ENCODE results near the gene PCDHGA9. TPM values are rescaled to one million over a fixed set of nuclear protein-coding genes. Genes with fewer than 3 reads are reported as not detected.
"Not testable (repeated sequence)": the region's sequence is repeated elsewhere in the genome, so short reads cannot be mapped to it uniquely, and the experiment has no call there.

Gene PCDHGA9
- total RNA-seq, 1 donor: 4.7 TPM

DNA sequence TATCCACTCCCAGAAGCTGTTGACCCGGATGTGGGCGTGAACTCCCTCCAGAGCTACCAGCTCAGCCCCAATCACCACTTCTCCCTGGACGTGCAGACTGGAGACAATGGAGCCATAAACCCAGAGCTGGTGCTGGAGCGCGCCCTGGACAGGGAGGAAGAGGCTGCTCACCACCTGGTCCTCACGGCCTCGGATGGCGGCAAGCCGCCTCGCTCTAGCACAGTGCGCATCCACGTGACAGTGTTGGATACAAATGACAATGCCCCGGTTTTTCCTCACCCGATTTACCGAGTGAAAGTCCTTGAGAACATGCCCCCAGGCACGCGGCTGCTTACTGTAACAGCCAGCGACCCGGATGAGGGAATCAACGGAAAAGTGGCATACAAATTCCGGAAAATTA, 9.3 kb upstream of the PCDHGA9 start:
- no peak for DNase-seq (ENCODE audit: low read depth)
- TF ChIP-seq, protein P1, sequence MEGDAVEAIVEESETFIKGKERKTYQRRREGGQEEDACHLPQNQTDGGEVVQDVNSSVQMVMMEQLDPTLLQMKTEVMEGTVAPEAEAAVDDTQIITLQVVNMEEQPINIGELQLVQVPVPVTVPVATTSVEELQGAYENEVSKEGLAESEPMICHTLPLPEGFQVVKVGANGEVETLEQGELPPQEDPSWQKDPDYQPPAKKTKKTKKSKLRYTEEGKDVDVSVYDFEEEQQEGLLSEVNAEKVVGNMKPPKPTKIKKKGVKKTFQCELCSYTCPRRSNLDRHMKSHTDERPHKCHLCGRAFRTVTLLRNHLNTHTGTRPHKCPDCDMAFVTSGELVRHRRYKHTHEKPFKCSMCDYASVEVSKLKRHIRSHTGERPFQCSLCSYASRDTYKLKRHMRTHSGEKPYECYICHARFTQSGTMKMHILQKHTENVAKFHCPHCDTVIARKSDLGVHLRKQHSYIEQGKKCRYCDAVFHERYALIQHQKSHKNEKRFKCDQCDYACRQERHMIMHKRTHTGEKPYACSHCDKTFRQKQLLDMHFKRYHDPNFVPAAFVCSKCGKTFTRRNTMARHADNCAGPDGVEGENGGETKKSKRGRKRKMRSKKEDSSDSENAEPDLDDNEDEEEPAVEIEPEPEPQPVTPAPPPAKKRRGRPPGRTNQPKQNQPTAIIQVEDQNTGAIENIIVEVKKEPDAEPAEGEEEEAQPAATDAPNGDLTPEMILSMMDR (IDR thresholded peaks at IDR 0.05; ENCODE audit: insufficient read depth, low read depth, low read length): no peak
- no peak overlapping the region for H3K4me3 ChIP-seq (ENCODE audit: low read depth, low read length)

DNA sequence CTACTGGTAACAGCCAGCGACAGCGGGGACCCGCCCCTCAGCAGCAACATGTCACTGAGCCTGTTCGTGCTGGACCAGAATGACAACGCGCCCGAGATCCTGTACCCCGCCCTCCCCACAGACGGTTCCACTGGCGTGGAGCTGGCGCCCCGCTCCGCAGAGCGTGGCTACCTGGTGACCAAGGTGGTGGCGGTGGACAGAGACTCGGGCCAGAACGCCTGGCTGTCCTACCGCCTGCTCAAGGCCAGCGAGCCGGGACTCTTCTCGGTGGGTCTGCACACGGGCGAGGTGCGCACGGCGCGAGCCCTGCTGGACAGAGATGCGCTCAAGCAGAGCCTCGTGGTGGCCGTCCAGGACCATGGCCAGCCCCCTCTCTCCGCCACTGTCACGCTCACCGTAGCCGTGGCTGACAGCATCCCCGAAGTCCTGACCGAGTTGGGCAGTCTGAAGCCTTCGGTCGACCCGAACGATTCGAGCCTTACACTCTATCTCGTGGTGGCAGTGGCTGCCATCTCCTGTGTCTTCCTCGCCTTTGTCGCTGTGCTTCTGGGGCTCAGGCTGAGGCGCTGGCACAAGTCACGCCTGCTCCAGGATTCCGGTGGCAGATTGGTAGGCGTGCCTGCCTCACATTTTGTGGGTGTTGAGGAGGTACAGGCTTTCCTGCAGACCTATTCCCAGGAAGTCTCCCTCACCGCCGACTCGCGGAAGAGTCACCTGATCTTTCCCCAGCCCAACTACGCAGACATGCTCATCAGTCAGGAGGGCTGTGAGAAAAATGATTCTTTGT, 8.0 kb upstream of the PCDHGA9 start:
- H3K4me3 ChIP-seq (ENCODE audit: low read depth, low read length); DNase-seq (ENCODE audit: low read depth): not testable (repeated sequence)

DNA sequence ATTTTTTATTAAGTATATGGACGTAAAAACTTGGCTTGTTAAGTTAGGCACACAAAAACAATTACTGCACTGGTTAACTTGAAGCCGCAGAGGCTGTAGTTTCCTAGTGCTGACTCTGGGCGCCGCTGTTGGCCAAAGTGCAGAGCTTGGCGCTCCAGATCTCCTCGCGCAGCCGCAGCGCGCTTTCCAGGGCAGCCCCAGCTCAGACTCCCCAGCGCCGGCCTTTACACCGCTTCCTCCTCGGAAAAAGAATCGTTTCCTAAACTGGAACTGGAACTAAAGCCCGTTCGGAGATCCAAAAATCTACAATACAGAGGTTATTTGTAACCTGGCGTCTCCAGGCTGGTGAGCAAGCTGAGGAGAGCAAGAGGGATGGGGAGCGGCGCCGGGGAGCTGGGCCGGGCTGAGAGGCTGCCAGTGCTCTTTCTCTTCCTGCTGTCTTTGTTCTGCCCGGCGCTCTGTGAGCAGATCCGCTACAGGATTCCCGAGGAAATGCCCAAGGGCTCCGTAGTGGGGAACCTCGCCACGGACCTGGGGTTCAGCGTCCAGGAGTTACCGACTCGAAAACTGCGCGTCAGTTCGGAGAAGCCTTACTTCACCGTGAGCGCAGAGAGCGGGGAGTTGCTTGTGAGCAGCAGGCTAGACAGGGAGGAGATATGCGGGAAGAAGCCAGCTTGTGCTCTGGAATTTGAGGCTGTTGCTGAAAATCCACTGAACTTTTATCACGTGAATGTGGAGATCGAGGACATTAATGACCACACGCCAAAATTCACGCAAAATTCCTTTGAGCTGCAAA, 4.6 kb upstream of the PCDHGA9 start, which contains the start of gene PCDHGB5:
Gene PCDHGB5, plus strand, starts transcription at position 192 of the 796 bp plus-strand sequence. Its CDS starts 181 bp downstream, at position 373.
- peak within 1 kb of the TSS; percentile 54 for H3K4me3 ChIP-seq (ENCODE audit: low read depth, low read length)
- TF ChIP-seq, protein P1 (IDR thresholded peaks at IDR 0.05; ENCODE audit: insufficient read depth, low read depth, low read length): peak; percentile 68
- DNase-seq (ENCODE audit: low read depth): peak; percentile 57

DNA sequence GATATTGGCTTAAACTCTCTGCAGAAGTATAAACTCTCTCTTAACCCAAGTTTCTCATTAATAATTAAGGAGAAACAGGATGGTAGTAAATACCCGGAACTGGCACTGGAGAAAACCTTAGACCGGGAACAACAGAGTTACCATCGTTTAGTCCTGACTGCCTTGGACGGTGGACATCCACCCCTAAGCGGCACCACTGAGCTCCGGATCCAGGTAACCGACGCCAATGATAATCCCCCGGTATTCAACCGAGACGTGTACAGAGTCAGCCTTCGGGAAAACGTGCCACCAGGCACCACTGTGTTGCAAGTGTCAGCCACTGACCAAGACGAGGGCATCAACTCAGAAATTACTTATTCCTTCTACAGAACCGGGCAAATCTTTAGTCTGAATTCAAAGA, 4.0 kb upstream of the PCDHGA9 start:
- H3K4me3 ChIP-seq (ENCODE audit: low read depth, low read length): peak overlapping the region; percentile 3
- TF ChIP-seq, protein P1 (IDR thresholded peaks at IDR 0.05; ENCODE audit: insufficient read depth, low read depth, low read length): no peak
- no peak for DNase-seq (ENCODE audit: low read depth)

DNA sequence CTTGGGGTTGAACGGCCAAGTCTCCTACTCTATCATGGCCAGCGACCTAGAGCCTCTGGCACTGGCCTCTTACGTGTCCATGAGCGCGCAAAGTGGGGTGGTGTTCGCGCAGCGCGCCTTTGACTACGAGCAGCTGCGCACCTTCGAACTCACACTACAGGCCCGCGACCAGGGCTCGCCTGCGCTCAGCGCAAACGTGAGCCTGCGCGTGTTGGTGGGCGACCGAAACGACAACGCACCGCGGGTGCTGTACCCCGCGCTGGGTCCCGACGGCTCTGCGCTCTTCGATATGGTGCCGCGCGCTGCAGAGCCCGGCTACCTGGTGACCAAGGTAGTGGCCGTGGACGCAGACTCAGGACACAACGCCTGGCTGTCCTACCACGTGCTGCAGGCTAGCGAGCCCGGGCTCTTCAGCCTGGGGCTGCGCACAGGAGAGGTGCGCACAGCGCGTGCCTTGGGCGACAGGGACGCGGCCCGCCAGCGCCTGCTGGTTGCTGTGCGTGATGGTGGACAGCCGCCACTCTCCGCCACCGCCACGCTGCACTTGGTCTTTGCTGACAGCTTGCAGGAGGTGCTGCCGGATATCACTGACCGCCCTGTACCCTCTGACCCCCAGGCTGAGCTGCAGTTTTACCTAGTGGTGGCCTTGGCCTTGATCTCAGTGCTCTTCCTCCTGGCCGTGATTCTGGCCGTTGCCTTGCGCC, 2.9 kb upstream of the PCDHGA9 start:
- H3K4me3 ChIP-seq (ENCODE audit: low read depth, low read length): no peak overlapping the region

DNA sequence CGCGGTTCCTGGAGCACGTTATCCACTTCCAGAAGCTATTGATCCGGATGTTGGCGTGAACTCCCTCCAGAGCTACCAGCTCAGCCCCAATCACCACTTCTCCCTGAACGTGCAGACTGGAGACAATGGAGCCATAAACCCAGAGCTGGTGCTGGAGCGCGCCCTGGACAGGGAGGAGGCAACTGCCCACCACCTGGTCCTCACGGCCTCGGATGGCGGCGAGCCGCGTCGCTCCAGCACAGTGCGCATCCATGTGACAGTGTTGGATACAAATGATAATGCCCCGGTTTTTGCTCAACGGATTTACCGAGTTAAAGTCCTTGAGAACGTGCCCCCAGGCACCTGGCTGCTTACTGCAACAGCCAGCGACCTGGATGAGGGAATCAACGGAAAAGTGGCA, 809 bp downstream of the PCDHGA9 start:
- no peak overlapping the region for H3K4me3 ChIP-seq (ENCODE audit: low read depth, low read length)
- TF ChIP-seq, protein P1 (IDR thresholded peaks at IDR 0.05; ENCODE audit: insufficient read depth, low read depth, low read length): no peak
- DNase-seq (ENCODE audit: low read depth): no peak

More for the DNA sequence above, 2.9 kb upstream of the PCDHGA9 start:
- DNase-seq (ENCODE audit: low read depth): no peak
- TF ChIP-seq, protein P1 (IDR thresholded peaks at IDR 0.05; ENCODE audit: insufficient read depth, low read depth, low read length): no peak

Data from fibroblast of villous mesenchyme (primary cell).